ENCODE measurements around the gene AGTRAP.
A peak's percentile ranks its signal among the peaks of the same experiment; 100 is the strongest.

AGTRAP gene

GRCh38 chr1:11736746-11737639 lies 1.1 kb downstream of the AGTRAP start:
- DNase-seq: peak; percentile 32

DNA sequence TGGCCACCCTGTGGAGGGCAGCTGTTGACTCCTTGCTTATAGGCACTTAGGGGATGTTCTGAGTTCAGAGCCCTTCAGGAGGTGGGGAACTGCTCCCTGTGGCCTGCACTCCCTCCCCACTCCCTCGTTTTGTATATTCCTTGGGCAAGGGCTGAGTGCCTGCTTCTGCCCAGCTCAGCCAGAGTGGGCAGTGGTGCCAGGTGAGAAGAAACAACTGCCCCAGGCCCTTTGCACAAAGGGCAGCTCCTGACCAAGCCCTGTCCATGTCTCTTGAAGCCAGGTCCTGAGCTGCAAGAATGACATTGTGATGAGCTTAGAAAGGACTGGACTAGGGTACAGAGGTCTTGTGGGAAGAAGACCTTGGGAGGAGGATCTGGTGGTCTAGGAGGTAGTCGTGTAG lies 2.2 kb downstream of the AGTRAP start:
- no peak for DNase-seq

DNA sequence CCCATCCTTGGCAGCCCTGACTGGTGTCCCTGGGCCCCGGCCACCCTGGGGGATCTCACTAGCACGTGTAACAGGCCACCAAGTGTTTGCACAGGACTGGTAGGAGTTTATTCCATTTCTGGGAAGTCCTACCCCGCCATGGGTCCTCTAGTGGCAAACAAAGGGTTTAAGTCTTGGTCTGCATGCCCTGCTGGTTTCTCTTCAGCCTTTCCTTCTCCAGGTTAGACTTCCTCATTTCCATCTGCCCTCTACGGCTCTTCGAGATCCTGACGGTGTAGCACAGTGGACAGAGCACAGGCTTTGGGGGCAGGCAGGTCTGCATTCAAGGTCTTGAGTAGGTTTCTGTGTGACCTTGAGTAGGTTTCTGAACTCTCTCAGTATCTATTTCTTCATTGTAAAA lies 2.8 kb downstream of the AGTRAP start:
- DNase-seq: no peak

DNA sequence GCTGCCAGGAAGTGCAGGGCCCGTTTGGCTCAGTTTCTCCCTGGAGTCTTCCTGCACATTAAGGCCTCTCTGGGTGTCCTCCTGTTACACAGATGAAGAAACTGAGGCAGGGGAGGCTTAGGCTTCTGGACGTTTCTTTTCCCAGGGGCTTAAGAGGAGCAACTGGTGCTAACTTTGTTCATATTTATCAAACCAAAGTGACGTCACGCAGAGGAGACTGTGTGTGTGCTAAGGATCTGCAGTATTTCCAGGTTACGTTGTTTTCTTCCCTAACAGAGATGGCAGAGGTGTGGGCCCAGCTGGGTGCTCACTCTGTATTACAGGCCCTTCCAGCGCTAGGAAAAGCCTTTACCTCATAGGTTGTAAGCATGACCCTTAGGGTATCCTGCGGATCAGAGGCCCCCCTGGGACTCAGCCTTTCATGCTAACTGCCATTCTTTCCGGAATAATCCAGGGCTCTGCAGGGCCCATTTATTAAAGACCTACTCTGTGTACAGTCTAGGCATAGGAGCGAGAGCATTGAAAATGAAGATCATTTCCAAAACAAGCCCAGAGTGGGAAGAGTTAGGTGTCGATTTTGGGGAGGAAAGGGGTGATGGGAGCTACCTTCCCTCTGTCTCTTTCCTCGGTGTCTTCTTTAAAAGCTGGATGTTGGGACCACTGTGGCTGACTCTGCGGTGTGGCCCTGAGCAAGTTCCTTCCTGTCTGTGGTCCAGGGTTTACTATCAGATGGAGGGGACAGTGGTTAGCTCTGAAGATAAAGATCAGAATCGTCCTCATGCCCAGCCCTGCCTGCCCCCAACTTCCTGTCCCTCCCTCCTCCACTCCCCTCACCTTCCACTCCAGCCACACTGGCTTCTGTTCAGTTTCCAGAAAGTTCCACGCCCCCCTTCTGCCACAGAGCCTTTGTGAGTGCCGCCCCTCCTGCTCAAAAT lies 4.6 kb downstream of the AGTRAP start:
- DNase-seq: no peak

DNA sequence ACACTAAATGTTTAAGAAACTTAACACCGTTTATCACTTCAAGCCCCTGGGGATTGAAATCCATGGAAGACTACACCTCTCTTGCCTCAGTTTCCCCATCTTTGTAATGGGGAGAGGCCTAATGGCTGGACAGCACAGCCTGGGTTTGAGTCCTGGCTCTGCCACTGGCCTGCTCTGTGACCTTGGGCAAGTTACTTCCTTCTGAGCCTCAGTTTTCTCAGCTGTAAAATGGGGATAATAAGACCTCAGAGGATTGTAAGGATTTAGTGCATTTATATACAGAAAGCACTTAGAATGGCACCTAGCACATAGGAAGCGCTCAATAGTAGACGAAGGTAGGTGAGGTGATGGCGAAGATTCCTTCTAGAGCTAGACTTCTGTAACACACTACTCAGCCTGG lies 5.5 kb downstream of the AGTRAP start:
- DNase-seq: no peak

- DNase-seq: no peak
Measured at GRCh38 chr1:11741919-11742558, 6.1 kb downstream of the AGTRAP start.

GRCh38 chr1:11744287-11744686 lies 8.4 kb downstream of the AGTRAP start:
- no peak for DNase-seq

DNA sequence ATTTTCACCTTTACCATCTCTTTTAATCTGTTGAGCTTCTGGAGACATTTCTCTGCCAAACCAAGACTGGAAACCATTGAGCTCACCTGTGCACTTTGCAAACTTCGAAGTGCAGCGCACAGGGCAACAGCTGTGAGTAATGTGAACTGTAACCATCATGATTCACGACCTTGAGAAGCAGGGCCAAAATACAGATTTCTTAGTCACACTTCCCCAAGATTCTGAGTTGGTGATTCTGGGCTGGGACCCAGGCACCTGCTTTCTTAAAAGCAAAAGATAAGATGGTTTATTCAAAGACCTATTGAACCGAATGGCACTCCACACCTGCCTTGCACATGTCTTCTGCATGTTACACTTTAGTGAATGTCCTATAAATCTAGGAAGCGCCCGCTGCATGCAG lies 10.2 kb downstream of the AGTRAP start:
- no peak for DNase-seq

GRCh38 chr1:11746795-11747487 lies 11.0 kb downstream of the AGTRAP start:
- no peak for DNase-seq

GRCh38 chr1:11748294-11749202 lies 12.6 kb downstream of the AGTRAP start:
- DNase-seq: no peak

DNA sequence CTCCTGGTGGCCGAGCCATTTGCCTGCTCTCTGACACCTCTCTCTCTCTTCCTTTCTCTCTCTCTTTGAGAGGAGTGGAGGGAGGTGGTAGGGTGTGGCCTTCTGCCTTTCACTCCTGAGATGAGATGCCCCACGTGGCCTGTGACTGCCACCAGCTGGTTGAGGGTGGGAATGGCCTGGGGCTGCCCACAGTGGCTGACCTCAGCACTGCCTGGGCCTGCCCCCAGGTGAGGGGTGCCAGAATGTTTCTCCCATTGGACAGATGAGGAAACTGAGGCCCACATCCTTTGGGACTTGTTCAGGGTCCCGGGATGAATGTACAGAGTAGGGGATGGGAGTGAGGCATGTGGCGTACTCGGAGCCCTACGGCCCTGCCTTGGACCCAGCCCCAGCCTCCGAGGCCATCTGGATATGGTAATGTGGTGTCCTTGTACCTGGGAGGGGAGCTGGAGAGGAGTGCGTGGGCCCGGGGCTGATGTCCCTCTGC lies 13.3 kb downstream of the AGTRAP start:
- no peak for DNase-seq

- DNase-seq: no peak
Measured at GRCh38 chr1:11749996-11750395, 14.1 kb downstream of the AGTRAP start.

- DNase-seq: no peak
Measured at GRCh38 chr1:11751087-11751486, 15.2 kb downstream of the AGTRAP start.

DNA sequence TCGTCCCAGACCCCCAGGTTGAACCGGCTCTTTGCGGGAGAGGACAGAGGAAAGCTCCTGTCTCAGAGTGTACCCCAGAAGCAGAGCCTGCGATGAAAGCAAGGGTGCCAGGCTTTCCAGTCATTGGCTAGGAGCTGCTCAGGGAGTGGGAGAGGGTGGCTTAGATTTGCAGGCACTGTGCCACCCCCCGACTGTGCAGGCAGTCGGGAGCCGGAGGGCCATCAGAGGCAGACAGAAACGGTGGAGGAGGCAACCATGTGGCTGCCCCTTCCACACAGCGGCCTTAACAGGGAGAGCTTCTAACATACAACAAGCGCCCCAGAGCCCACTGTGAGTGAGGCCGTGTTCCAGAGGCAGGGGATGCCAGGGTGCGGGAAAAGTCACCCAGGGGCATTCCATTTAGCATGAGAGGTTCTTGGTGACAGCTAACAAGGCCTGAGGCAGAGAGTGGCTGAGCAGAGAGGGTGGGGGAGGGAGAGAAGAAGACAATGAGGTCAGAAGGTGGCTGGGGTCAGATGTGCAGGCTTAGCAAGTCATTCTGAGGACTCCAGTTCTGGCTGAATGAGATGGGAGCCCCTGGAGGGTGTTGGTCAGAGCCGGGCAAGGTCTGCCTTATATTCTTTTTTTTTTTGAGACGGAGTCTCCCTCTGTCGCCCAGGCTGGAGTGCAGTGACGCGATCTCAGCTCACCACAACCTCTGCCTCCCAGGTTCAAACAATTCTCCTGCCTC lies 16.6 kb downstream of the AGTRAP start:
- no peak for DNase-seq

GRCh38 chr1:11753555-11754208 lies 17.7 kb downstream of the AGTRAP start:
- no peak for DNase-seq

DNA sequence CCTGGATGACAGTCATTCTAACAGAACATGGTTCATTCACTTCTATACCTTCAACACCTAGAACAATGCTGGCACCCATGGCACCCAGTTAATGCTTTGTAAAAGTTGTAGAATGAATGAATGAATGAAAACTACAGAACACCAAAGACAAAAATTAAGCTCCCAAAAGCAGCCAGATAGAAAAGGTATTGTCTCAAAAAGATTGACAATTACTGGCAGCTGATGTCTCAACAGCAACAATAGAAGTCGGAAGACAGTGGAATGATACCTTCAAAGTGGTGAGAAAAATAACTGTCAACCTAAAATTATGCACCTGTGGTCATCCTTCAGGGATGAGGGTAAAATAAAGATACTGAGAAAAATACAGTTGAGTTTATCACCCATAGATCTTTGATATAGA lies 21.1 kb downstream of the AGTRAP start:
- DNase-seq: no peak

GRCh38 chr1:11759791-11760190 lies 23.9 kb downstream of the AGTRAP start:
- no peak for DNase-seq

GRCh38 chr1:11761285-11761684 lies 25.3 kb downstream of the AGTRAP start:
- DNase-seq: no peak

DNA sequence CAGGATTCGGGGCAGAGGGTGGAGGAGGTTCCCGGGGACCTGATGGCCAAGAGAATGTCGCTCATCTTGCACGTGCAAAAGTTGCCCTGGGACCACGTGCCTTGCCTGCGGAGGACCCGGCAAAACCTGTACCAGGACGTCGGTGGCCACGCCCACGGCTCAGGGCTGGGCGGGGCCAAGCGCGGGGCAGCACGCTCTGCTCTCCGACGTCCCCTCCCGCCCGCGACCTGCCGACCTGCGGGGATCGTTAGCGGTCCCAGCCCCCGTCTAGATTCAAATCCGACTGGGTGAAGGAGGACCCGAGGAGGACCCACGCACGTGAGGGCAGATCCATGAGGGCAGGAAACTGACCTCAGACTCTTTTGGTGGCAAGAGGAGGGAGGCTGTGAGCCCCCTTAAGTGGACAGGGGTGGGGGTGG lies 26.1 kb downstream of the AGTRAP start, which contains the start of gene C1orf167:
Gene C1orf167, plus strand, starts transcription at position 206 of the 419 bp plus-strand sequence. CDS start 2,208 bp downstream, outside the sequence.
- no peak for DNase-seq

GRCh38 chr1:11764115-11764514 lies 28.2 kb downstream of the AGTRAP start:
- DNase-seq: no peak
